ENCODE measurements around the gene CCNC.
A peak's percentile ranks its signal among the peaks of the same experiment; 100 is the strongest.

CCNC gene

DNA sequence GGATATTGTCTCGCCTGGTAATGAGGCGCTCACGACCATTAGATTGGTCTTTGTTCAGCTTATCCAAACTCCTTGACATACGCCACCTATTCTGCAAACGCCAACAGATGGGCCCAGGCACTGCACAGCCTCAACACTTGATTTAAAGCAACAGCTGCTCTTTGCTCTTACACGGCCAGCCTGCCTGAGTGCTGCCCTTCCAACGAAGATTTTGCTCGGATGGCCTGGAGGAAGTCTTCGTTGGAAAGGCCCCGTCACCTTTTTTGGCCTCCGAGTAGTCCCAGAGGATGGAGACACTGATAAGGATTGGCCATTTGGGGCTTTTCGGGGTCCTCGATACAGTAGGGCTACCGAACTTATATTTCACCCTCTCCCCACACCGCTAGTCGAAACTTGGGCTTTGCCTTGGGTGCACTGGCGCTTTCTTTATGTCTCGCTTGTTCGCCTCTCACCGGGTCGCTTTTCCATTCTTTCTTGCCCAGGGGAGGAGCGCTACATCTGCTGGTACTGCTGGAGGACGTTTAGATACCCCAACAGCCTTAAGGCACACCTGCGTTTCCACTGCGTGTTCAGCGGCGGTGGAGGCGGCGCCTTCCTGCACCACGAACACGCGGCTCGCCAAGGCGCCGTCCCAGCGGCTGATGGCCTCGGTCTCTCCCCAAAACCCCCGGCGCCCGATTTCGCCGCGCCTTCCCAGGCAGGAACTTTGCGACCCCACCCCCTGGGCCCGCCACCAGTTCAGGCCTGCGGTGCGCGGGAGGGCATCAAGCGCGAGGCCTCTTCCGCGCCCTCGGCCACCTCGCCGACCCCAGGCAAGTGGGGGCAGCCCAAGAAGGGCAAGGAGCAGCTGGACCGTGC lies 44.3 kb upstream of the CCNC start:
- POLR2A ChIA-PET = interaction anchor here (1.0 to 2.5 kb wide), 6 partner anchors 9 to 211 kb away, joined by 3 to 18 read pairs (median 4); partner anchors contain the start of gene CCNC
- CTCF ChIA-PET = interaction anchor here (0.6 to 2.5 kb wide), 3 partner anchors 24 to 645 kb away, joined by 3 to 12 read pairs (median 4); no protein-coding TSS in a partner anchor
- no peak for TF ChIP-seq FOXK2 (IDR thresholded peaks at IDR 0.05)
- no peak for TF ChIP-seq CTBP1 (IDR thresholded peaks at IDR 0.05; ENCODE audit: borderline replicate concordance)
- no peak for TF ChIP-seq ELF4 (IDR thresholded peaks at IDR 0.05)
- peak; percentile 35; the same call in 1 of the 2 replicates for TF ChIP-seq L3MBTL2 (conservative IDR thresholded peaks at IDR 0.05)
- TF ChIP-seq LEF1 (IDR thresholded peaks at IDR 0.05; ENCODE audit: borderline replicate concordance) = no peak
- DNase-seq (ENCODE audit: extremely low spot score) = no peak

GRCh38 chr6:99611148-99611547 lies 42.7 kb upstream of the CCNC start:
- ChIA-PET CTCF (interaction anchor here (0.6 to 0.7 kb wide), 2 partner anchors 135 to 470 kb away, joined by 3 read pairs; no protein-coding TSS in a partner anchor), POLR2A (interaction anchor here (2.1 kb wide), 1 partner anchor 43 kb away, joined by 8 read pairs; the partner anchor contains the start of gene CCNC)
- TF ChIP-seq, protein P1, sequence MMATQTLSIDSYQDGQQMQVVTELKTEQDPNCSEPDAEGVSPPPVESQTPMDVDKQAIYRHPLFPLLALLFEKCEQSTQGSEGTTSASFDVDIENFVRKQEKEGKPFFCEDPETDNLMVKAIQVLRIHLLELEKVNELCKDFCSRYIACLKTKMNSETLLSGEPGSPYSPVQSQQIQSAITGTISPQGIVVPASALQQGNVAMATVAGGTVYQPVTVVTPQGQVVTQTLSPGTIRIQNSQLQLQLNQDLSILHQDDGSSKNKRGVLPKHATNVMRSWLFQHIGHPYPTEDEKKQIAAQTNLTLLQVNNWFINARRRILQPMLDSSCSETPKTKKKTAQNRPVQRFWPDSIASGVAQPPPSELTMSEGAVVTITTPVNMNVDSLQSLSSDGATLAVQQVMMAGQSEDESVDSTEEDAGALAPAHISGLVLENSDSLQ (IDR thresholded peaks at IDR 0.05) = no peak
- TF ChIP-seq SUZ12 (IDR thresholded peaks at IDR 0.05) (no peak), BHLHE40 (IDR thresholded peaks at IDR 0.05; ENCODE audit: borderline replicate concordance) (no peak), HDGF (IDR thresholded peaks at IDR 0.05; ENCODE audit: borderline replicate concordance) (no peak), ZNF384 (IDR thresholded peaks at IDR 0.05) (no peak), FOXM1 (IDR thresholded peaks at IDR 0.05; ENCODE audit: borderline replicate concordance) (no peak), ARNT (IDR thresholded peaks at IDR 0.05) (no peak), FOXK2 (IDR thresholded peaks at IDR 0.05) (no peak), FOXA1 (IDR thresholded peaks at IDR 0.05) (no peak), TARDBP (IDR thresholded peaks at IDR 0.05) (no peak), L3MBTL2 (conservative IDR thresholded peaks at IDR 0.05) (no peak), ELF4 (IDR thresholded peaks at IDR 0.05) (no peak), CTBP1 (IDR thresholded peaks at IDR 0.05; ENCODE audit: borderline replicate concordance) (no peak), SP1 (IDR thresholded peaks at IDR 0.05) (no peak), LEF1 (IDR thresholded peaks at IDR 0.05; ENCODE audit: borderline replicate concordance) (no peak), NFRKB (IDR thresholded peaks at IDR 0.05) (no peak)
- no peak for DNase-seq (ENCODE audit: extremely low spot score)

GRCh38 chr6:99609905-99610489 lies 41.5 kb upstream of the CCNC start:
- CTCF ChIA-PET = no interaction called here
- no peak for DNase-seq (ENCODE audit: extremely low spot score)

DNA sequence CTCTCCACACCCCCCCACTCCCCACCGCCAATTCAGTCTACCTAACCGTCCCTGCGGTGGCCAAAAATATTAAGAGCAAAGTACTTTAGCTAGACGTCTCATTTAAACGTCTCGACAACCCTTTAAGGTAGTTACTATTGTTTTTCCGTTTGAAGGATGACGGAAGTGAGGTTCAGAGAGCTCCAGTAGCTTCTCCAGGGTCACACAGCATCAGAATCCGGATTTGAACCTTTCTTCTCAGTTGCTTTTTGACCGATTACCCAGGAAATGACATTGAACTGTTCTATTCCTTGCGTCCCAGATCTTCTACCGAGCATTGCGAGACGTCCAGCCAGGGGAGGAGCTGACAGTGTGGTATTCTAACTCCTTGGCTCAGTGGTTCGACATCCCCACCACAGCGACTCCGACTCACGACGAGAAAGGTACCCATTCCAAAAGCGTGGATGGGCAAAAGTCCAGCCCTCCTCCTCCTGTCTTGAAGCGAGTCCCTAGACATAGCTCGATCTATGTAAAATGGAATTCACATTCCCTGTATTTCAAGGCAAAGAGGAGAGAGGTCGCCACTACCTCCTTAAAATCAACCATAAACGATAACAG lies 40.5 kb upstream of the CCNC start:
- POLR2A ChIA-PET = no interaction called here
- CTCF ChIA-PET = no interaction called here
- TF ChIP-seq BHLHE40 (IDR thresholded peaks at IDR 0.05; ENCODE audit: borderline replicate concordance) = no peak
- no peak for TF ChIP-seq L3MBTL2 (conservative IDR thresholded peaks at IDR 0.05)
- TF ChIP-seq, protein P1 (IDR thresholded peaks at IDR 0.05) = no peak
- TF ChIP-seq ARNT (IDR thresholded peaks at IDR 0.05) = no peak
- no peak for TF ChIP-seq SUZ12 (IDR thresholded peaks at IDR 0.05)
- TF ChIP-seq ELF4 (IDR thresholded peaks at IDR 0.05) = no peak
- no peak for TF ChIP-seq FOXA1 (IDR thresholded peaks at IDR 0.05)
- no peak for TF ChIP-seq FOXK2 (IDR thresholded peaks at IDR 0.05)
- no peak for TF ChIP-seq NFRKB (IDR thresholded peaks at IDR 0.05)
- no peak for TF ChIP-seq TARDBP (IDR thresholded peaks at IDR 0.05)
- TF ChIP-seq ZNF384 (IDR thresholded peaks at IDR 0.05) = no peak
- no peak for TF ChIP-seq LEF1 (IDR thresholded peaks at IDR 0.05; ENCODE audit: borderline replicate concordance)
- TF ChIP-seq FOXM1 (IDR thresholded peaks at IDR 0.05; ENCODE audit: borderline replicate concordance) = no peak
- TF ChIP-seq CTBP1 (IDR thresholded peaks at IDR 0.05; ENCODE audit: borderline replicate concordance) = no peak
- TF ChIP-seq HDGF (IDR thresholded peaks at IDR 0.05; ENCODE audit: borderline replicate concordance) = no peak
- no peak for TF ChIP-seq SP1 (IDR thresholded peaks at IDR 0.05)
- no peak for DNase-seq (ENCODE audit: extremely low spot score)

More at GRCh38 chr6:99609905-99610489, 41.5 kb upstream of the CCNC start:
- no peak for TF ChIP-seq NFRKB (IDR thresholded peaks at IDR 0.05)
- TF ChIP-seq LEF1 (IDR thresholded peaks at IDR 0.05; ENCODE audit: borderline replicate concordance) = no peak
- POLR2A ChIA-PET = interaction anchor here (2.1 kb wide), 1 partner anchor 42 kb away, joined by 8 read pairs; the partner anchor contains the start of gene CCNC

- ChIA-PET POLR2A (no interaction called here), CTCF (no interaction called here)
- TF ChIP-seq ARNT (IDR thresholded peaks at IDR 0.05) = no peak
- TF ChIP-seq CTBP1 (IDR thresholded peaks at IDR 0.05; ENCODE audit: borderline replicate concordance) = no peak
- TF ChIP-seq, protein P1 (IDR thresholded peaks at IDR 0.05) = no peak
- no peak for TF ChIP-seq L3MBTL2 (conservative IDR thresholded peaks at IDR 0.05)
- TF ChIP-seq FOXK2 (IDR thresholded peaks at IDR 0.05) = no peak
- TF ChIP-seq HDGF (IDR thresholded peaks at IDR 0.05; ENCODE audit: borderline replicate concordance) = no peak
- TF ChIP-seq SUZ12 (IDR thresholded peaks at IDR 0.05) = no peak
- no peak for TF ChIP-seq ELF4 (IDR thresholded peaks at IDR 0.05)
- TF ChIP-seq NFRKB (IDR thresholded peaks at IDR 0.05) = no peak
- TF ChIP-seq BHLHE40 (IDR thresholded peaks at IDR 0.05; ENCODE audit: borderline replicate concordance) = no peak
- TF ChIP-seq FOXM1 (IDR thresholded peaks at IDR 0.05; ENCODE audit: borderline replicate concordance) = no peak
- DNase-seq (ENCODE audit: extremely low spot score) = no peak
These were observed 39.8 kb upstream of the CCNC start for GRCh38 chr6:99608059-99608885.
